ENCODE measurements around the gene INPP5D.

INPP5D gene

GRCh38 chr2:233248999-233249398 lies 188.9 kb downstream of the INPP5D start:
- no peak for DNase-seq

GRCh38 chr2:233250568-233250967 lies 190.4 kb downstream of the INPP5D start:
- DNase-seq, result no peak

- DNase-seq, result no peak
Measured at GRCh38 chr2:233250985-233251305, 190.8 kb downstream of the INPP5D start.

GRCh38 chr2:233251306-233252116 lies 191.4 kb downstream of the INPP5D start, which contains the start of gene ATG16L1:
TSS of gene ATG16L1 (plus strand) at chr2:233251673. CDS start at chr2:233251828, 155 bp downstream.
- peak; percentile 99 for DNase-seq

GRCh38 chr2:233252227-233252626 lies 192.1 kb downstream of the INPP5D start:
- no peak for DNase-seq

GRCh38 chr2:233255151-233255550 lies 195.0 kb downstream of the INPP5D start:
- DNase-seq, result no peak

- DNase-seq, result no peak
Measured at GRCh38 chr2:233256048-233256447, 195.9 kb downstream of the INPP5D start.

Measured in activated effector memory CD4-positive, alpha-beta T cell treated with anti-CD3 and anti-CD28 coated beads, Interleukin-2, amount 50 U/mL, for 16 hours (primary cell).